ENCODE measurements around the gene COX17. TPM values are rescaled to one million over a fixed set of nuclear protein-coding genes. Genes with fewer than 3 reads are reported as not detected.

The COX17 gene
- total and polyA plus RNA-seq, 11 donors: 73.8 to 728 (median 113) TPM

DNA sequence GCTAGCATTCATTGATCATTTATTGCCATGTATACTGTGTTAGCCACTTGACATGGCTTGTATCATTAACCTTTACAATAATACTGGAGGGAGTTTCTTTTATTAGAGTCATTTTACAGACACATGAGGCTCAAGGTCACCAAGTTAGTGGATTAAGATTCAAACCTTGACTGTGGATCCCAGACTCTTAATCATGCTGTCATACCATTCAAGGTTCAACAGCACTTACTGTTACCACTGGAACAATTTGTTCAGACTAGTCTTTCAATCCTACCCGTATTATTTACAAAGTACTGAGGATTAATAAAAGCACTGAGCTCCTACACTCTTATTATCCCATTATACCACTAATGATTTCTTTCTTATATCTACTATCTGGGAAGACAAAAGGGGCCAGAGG, 1.2 kb downstream of the COX17 start:
- Histone ChIP-seq H3K27me3 (no peaks in the 10 kb centered on the region), H3K36me3 (peaks cover 0 to 41% (median 38%) of the 10 kb centered on the region in 9 donors), H3K4me3 (peak overlapping the region in 11 of 12 donors; percentile 52 to 82 (median 70)), H3K27ac (peak overlapping the region; percentile 93 to 97 (median 96)), H3K9me3 (no peaks in the 10 kb centered on the region), H3K4me1 (peaks cover 0 to 51% (median 33%) of the 10 kb centered on the region in 12 donors)
- no peak for TF ChIP-seq POLR2A (IDR thresholded peaks at IDR 0.05)
- TF ChIP-seq, protein P1, sequence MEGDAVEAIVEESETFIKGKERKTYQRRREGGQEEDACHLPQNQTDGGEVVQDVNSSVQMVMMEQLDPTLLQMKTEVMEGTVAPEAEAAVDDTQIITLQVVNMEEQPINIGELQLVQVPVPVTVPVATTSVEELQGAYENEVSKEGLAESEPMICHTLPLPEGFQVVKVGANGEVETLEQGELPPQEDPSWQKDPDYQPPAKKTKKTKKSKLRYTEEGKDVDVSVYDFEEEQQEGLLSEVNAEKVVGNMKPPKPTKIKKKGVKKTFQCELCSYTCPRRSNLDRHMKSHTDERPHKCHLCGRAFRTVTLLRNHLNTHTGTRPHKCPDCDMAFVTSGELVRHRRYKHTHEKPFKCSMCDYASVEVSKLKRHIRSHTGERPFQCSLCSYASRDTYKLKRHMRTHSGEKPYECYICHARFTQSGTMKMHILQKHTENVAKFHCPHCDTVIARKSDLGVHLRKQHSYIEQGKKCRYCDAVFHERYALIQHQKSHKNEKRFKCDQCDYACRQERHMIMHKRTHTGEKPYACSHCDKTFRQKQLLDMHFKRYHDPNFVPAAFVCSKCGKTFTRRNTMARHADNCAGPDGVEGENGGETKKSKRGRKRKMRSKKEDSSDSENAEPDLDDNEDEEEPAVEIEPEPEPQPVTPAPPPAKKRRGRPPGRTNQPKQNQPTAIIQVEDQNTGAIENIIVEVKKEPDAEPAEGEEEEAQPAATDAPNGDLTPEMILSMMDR (IDR thresholded peaks at IDR 0.05): no peak
- DNase-seq (no peak), ATAC-seq (peak in 2 of 4 donors; percentile 18 to 22)
- intact Hi-C loops (cut with DNase I): loop anchor here in 7 of 10 donors (2.0 to 10.0 kb wide), 11 partner anchors 37 to 214 kb away; partner anchors contain the start of genes ADPRH (in 3 of the 7), PLA1A (in 2 of the 7), POGLUT1 (in 2 of the 7) and TMEM39A (in 2 of the 7)
- WGBS, 4 donors: 22 to 35% (median 30%) methylated on average over 1 of the region's 1 CpG

DNA sequence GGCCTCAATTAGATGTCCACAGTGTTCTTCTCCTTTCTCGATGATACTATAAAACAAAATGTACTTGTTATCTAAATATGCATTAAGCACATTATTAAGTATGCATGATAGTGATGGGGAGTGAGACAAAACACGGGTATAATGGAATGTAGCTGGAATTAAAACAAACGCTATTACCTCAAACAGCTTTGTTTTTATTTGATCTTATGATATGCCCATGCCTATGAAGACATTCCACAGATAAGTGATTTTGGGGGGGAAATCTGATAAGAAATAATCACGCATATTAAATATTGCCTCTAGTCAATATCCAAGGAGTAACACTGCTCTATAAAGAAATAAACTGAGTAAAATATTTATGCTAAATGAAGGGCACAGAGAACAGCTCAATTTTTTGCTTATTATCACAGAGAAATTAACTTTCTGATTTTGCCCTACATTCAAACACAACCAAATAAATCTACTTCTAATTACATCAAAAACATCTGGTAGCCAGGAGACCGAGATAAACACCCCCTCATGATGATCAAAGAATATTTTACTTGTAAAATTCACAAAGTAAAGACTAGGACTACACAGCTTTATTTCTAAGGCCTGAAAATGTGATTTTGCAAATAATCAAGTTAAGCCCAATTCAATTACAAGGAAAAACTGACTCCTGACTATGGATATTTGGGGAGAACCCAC, 1.9 kb downstream of the COX17 start:
- TF ChIP-seq POLR2A (IDR thresholded peaks at IDR 0.05): no peak
- TF ChIP-seq, protein P1 (IDR thresholded peaks at IDR 0.05): no peak
- ATAC-seq (no peak), DNase-seq (no peak)
- intact Hi-C loops (cut with DNase I): loop anchor here in 7 of 10 donors (2.0 to 10.0 kb wide), 11 partner anchors 38 to 213 kb away; partner anchors contain the start of genes ADPRH (in 4 of the 7), PLA1A (in 2 of the 7), POGLUT1 (in 2 of the 7) and TMEM39A (in 2 of the 7)
- peaks cover 0 to 47% (median 42%) of the 10 kb centered on the region in 9 donors for H3K36me3 ChIP-seq
- H3K27ac ChIP-seq: peak overlapping the region; percentile 93 to 97 (median 96)
- H3K4me3 ChIP-seq: peak overlapping the region in 9 of 12 donors; percentile 63 to 82 (median 72)
- 56 to 62% (median 60%) methylated on average over 5 of the region's 5 CpGs for WGBS, 4 donors
- H3K4me1 ChIP-seq: peaks cover 0 to 54% (median 32%) of the 10 kb centered on the region in 12 donors
- no peaks in the 10 kb centered on the region for H3K9me3 ChIP-seq
- H3K27me3 ChIP-seq: no peaks in the 10 kb centered on the region

DNA sequence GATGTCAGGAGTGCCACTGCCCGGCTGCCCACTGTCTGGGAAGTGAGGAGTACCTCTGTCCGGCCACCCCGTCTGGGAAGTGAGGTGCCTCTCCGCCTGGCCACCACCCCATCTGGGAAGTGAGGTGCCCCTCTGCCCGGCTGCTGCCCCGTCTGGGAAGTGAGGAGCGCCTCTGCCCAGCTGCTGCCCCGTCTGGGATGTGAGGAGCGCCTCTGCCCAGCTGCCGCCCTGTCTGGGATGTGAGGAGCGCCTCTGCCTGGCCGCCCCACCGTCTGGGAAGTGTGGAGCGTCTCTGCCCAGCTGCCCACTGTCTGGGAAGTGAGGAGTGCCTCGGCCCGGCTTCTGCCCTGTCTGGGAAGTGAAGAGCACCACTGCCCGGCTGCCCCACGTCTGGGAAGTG, 3.3 kb downstream of the COX17 start:
- Histone ChIP-seq H3K27ac (peak overlapping the region in 11 of 12 donors; percentile 44 to 97 (median 72)), H3K9me3 (no peaks in the 10 kb centered on the region), H3K36me3 (peaks cover 0 to 62% (median 51%) of the 10 kb centered on the region in 9 donors), H3K27me3 (no peaks in the 10 kb centered on the region), H3K4me1 (peaks cover 3 to 68% (median 39%) of the 10 kb centered on the region in 12 donors), H3K4me3 (no peak overlapping the region)
- DNase-seq (peak in 2 of 5 donors; percentile 28 to 33), ATAC-seq (no peak)
- intact Hi-C loops (cut with DNase I): loop anchor here in 2 of 10 donors (2.0 to 10.0 kb wide), 3 partner anchors 95 to 209 kb away; partner anchors contain the start of genes ADPRH (in 1 of the 2), POGLUT1 (in 1 of the 2) and TMEM39A (in 1 of the 2)
- WGBS, 4 donors: 76 to 89% (median 78%) methylated on average over 9 to 18 of the region's 18 CpGs
- TF ChIP-seq, protein P1 (IDR thresholded peaks at IDR 0.05): no peak
- no peak for TF ChIP-seq POLR2A (IDR thresholded peaks at IDR 0.05)

DNA sequence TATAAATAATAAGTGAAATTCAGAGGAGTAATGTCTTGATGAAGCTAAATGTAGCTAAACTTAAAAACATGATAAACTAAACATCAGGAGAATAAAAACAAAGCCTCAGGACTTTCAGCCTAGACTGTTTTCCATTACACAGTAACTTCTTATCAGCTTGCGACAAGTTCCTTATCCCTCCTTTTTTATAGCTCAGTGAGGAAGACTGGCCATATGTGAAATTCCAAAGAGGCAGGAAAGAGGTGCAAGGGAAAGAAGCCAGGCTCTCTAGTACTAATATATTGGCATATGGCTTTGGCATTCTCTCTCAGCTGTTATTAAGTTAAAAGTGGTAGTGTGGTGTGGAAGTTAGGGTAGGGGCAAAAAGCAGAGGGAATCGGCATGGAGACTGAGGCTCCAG, 4.4 kb downstream of the COX17 start:
- H3K9me3 ChIP-seq: no peaks in the 10 kb centered on the region
- 37 to 43% (median 39%) methylated on average over 2 of the region's 2 CpGs for WGBS, 4 donors
- peak overlapping the region in 1 of 12 donors; percentile 2 for H3K4me3 ChIP-seq
- H3K4me1 ChIP-seq: peaks cover 3 to 69% (median 38%) of the 10 kb centered on the region in 12 donors
- H3K36me3 ChIP-seq: peaks cover 0 to 72% (median 62%) of the 10 kb centered on the region in 9 donors
- intact Hi-C loops (cut with DNase I): loop anchor here in 2 of 10 donors (10.0 kb wide), 2 partner anchors 148 to 208 kb away; partner anchors contain the start of genes POGLUT1 (in 1 of the 2) and TMEM39A (in 1 of the 2)
- H3K27ac ChIP-seq: peak overlapping the region; percentile 44 to 97 (median 71)
- ATAC-seq: peak; percentile 21 to 38 (median 24)
- TF ChIP-seq, protein P1 (IDR thresholded peaks at IDR 0.05): no peak
- TF ChIP-seq POLR2A (IDR thresholded peaks at IDR 0.05): no peak
- no peaks in the 10 kb centered on the region for H3K27me3 ChIP-seq
- DNase-seq: no peak

Measured in heart left ventricle (tissue), 16 donors.